ENCODE data around the gene CCDC60.

CCDC60 gene

DNA sequence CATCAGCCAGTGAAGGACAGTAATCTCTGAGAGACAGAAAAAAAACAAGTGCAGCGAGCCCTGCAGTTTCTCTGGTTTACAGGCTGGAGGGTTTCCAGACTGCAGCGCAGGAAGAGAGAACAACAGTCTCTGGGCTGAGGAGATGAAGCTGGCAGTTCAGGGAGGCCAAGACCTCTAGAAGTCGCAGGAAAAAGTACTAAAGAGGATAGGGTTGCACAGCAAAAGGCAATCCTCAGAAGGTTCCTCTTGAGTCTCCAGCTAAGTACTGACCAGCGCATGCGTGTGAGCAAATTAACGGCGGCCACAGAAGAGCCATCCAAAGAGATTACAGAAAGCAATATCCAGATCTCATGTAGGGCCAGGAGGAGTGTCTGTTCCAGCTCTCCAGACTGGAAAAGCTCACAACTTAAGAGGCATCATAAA lies 12.2 kb upstream of the CCDC60 start:
- CTCF ChIA-PET = interaction anchor here (0.6 kb wide), 1 partner anchor 258 kb away, joined by 3 read pairs; no protein-coding TSS in a partner anchor
- no peak overlapping the region for H3K4me3 ChIP-seq (ENCODE audit: low read depth, low read length)
- no peaks in the 10 kb centered on the region for H3K9me3 ChIP-seq (ENCODE audit: control insufficient read depth, insufficient read depth, low read depth, low read length)
- no peak for TF ChIP-seq ZNF214 (tag by site-specific recombination; IDR thresholded peaks at IDR 0.05; ENCODE audit: borderline replicate concordance)
- TF ChIP-seq ZNF138 (tag by site-specific recombination; IDR thresholded peaks at IDR 0.05; ENCODE audit: borderline replicate concordance) = no peak
- no peak for TF ChIP-seq ZNF473 (tag by site-specific recombination; IDR thresholded peaks at IDR 0.05)
- TF ChIP-seq ZFP37 (tag by site-specific recombination; IDR thresholded peaks at IDR 0.05) = no peak
- TF ChIP-seq SETDB1 (IDR thresholded peaks at IDR 0.05; ENCODE audit: insufficient read length, low read length) = no peak
- no peak for TF ChIP-seq ZNF514 (tag by site-specific recombination; IDR thresholded peaks at IDR 0.05)
- TF ChIP-seq, protein P1, sequence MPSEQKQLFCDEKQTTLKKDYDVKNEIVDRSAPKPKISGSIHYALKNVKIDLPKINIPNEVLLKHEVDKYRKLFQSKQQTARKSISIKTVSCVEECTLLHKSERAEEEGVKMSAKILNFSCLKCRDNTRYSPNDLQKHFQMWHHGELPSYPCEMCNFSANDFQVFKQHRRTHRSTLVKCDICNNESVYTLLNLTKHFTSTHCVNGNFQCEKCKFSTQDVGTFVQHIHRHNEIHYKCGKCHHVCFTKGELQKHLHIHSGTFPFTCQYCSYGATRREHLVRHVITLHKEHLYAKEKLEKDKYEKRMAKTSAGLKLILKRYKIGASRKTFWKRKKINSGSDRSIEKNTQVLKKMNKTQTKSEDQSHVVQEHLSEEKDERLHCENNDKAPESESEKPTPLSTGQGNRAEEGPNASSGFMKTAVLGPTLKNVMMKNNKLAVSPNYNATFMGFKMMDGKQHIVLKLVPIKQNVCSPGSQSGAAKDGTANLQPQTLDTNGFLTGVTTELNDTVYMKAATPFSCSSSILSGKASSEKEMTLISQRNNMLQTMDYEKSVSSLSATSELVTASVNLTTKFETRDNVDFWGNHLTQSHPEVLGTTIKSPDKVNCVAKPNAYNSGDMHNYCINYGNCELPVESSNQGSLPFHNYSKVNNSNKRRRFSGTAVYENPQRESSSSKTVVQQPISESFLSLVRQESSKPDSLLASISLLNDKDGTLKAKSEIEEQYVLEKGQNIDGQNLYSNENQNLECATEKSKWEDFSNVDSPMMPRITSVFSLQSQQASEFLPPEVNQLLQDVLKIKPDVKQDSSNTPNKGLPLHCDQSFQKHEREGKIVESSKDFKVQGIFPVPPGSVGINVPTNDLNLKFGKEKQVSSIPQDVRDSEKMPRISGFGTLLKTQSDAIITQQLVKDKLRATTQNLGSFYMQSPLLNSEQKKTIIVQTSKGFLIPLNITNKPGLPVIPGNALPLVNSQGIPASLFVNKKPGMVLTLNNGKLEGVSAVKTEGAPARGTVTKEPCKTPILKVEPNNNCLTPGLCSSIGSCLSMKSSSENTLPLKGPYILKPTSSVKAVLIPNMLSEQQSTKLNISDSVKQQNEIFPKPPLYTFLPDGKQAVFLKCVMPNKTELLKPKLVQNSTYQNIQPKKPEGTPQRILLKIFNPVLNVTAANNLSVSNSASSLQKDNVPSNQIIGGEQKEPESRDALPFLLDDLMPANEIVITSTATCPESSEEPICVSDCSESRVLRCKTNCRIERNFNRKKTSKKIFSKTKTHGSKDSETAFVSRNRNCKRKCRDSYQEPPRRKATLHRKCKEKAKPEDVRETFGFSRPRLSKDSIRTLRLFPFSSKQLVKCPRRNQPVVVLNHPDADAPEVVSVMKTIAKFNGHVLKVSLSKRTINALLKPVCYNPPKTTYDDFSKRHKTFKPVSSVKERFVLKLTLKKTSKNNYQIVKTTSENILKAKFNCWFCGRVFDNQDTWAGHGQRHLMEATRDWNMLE (tag by site-specific recombination; conservative IDR thresholded peaks at IDR 0.05; ENCODE audit: low read depth) = no peak
- TF ChIP-seq, protein P2, sequence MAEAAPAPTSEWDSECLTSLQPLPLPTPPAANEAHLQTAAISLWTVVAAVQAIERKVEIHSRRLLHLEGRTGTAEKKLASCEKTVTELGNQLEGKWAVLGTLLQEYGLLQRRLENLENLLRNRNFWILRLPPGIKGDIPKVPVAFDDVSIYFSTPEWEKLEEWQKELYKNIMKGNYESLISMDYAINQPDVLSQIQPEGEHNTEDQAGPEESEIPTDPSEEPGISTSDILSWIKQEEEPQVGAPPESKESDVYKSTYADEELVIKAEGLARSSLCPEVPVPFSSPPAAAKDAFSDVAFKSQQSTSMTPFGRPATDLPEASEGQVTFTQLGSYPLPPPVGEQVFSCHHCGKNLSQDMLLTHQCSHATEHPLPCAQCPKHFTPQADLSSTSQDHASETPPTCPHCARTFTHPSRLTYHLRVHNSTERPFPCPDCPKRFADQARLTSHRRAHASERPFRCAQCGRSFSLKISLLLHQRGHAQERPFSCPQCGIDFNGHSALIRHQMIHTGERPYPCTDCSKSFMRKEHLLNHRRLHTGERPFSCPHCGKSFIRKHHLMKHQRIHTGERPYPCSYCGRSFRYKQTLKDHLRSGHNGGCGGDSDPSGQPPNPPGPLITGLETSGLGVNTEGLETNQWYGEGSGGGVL (tag by site-specific recombination; IDR thresholded peaks at IDR 0.05) = no peak
- TF ChIP-seq, protein P3, sequence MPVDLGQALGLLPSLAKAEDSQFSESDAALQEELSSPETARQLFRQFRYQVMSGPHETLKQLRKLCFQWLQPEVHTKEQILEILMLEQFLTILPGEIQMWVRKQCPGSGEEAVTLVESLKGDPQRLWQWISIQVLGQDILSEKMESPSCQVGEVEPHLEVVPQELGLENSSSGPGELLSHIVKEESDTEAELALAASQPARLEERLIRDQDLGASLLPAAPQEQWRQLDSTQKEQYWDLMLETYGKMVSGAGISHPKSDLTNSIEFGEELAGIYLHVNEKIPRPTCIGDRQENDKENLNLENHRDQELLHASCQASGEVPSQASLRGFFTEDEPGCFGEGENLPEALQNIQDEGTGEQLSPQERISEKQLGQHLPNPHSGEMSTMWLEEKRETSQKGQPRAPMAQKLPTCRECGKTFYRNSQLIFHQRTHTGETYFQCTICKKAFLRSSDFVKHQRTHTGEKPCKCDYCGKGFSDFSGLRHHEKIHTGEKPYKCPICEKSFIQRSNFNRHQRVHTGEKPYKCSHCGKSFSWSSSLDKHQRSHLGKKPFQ (tag by site-specific recombination; IDR thresholded peaks at IDR 0.05) = no peak
- TF ChIP-seq ZNF416 (tag by site-specific recombination; IDR thresholded peaks at IDR 0.05) = no peak
- TF ChIP-seq ZNF433 (tag by site-specific recombination; IDR thresholded peaks at IDR 0.05; ENCODE audit: low read depth) = no peak
- no peak for TF ChIP-seq ZNF2 (tag by site-specific recombination; IDR thresholded peaks at IDR 0.05)
- no peak for TF ChIP-seq OVOL3 (tag by site-specific recombination; IDR thresholded peaks at IDR 0.05)
- TF ChIP-seq, protein P4, sequence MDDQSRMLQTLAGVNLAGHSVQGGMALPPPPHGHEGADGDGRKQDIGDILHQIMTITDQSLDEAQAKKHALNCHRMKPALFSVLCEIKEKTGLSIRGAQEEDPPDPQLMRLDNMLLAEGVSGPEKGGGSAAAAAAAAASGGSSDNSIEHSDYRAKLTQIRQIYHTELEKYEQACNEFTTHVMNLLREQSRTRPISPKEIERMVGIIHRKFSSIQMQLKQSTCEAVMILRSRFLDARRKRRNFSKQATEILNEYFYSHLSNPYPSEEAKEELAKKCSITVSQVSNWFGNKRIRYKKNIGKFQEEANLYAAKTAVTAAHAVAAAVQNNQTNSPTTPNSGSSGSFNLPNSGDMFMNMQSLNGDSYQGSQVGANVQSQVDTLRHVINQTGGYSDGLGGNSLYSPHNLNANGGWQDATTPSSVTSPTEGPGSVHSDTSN (CRISPR knock-in tag; IDR thresholded peaks at IDR 0.05) = no peak
- no peak for TF ChIP-seq ZNF768 (tag by site-specific recombination; IDR thresholded peaks at IDR 0.05)
- TF ChIP-seq, protein P5, sequence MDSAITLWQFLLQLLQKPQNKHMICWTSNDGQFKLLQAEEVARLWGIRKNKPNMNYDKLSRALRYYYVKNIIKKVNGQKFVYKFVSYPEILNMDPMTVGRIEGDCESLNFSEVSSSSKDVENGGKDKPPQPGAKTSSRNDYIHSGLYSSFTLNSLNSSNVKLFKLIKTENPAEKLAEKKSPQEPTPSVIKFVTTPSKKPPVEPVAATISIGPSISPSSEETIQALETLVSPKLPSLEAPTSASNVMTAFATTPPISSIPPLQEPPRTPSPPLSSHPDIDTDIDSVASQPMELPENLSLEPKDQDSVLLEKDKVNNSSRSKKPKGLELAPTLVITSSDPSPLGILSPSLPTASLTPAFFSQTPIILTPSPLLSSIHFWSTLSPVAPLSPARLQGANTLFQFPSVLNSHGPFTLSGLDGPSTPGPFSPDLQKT (IDR thresholded peaks at IDR 0.05; ENCODE audit: borderline replicate concordance, low read depth, low read length) = no peak
- H3K27ac ChIP-seq (ENCODE audit: extremely low read depth, low read depth, low read length) = no peak overlapping the region
- H3K36me3 ChIP-seq (ENCODE audit: control insufficient read depth in 2 of 2, insufficient read depth in 1 of 2, low read length in 2 of 2) = no peaks in the 10 kb centered on the region
- POLR2A ChIA-PET = no interaction called here
- no peaks in the 10 kb centered on the region for H3K4me1 ChIP-seq (ENCODE audit: control insufficient read depth, insufficient read depth, low read length)

All from HEK293 (cell line).